Kidney epithelial cell (primary cell): ENCODE results near the gene PHLDA3. TPM values are rescaled to one million over a fixed set of nuclear protein-coding genes. Genes with fewer than 3 reads are reported as not detected.

Experiments used
- DNase-seq: peaks from one replicate; pipeline ENCODE4 v3.0.0-alpha.2; 2010; ENCODE audit warnings: low read depth
- H3K27me3 ChIP-seq: 2 replicates; pipeline ENCODE4 v1.6.0; 2011; ENCODE audit warnings: low read length; ENCODE audit not compliant: control insufficient read depth, insufficient read depth
- H3K36me3 ChIP-seq: 2 replicates; pipeline ENCODE4 v1.5.1; 2011; ENCODE audit warnings: low read length; ENCODE audit not compliant: control insufficient read depth, insufficient read depth
- H3K4me3 ChIP-seq: 2 replicates; pipeline ENCODE4 v1.5.1; 2011; ENCODE audit warnings: low read depth, mild to moderate bottlenecking, control low read depth, low read length
- CTCF ChIP-seq: IDR thresholded peaks from 2 replicates; pipeline ENCODE4 v1.5.1; 2011; ENCODE audit warnings: mild to moderate bottlenecking, moderate library complexity, low read length, control low read depth, inconsistent platforms; ENCODE audit not compliant: insufficient read depth, poor library complexity, severe bottlenecking
- total RNA-seq: library from RNA; depleted of rRNA; stranded (reverse); fragments of >200 nt; gene quantifications from 2 replicates; pipeline ENCODE4 v1.2.3, GENCODE V29; 2015

The PHLDA3 gene
- total RNA-seq, 1 donor from 2014 or later: 130 TPM

GRCh38 chr1:201506092-201506491 is 37.1 kb upstream of the PHLDA3 start:
- TF ChIP-seq CTCF: no peak
- H3K36me3 ChIP-seq: no peaks in the 10 kb centered on the region
- no peaks in the 10 kb centered on the region for H3K27me3 ChIP-seq
- peak overlapping the region; percentile 66 for H3K4me3 ChIP-seq
- no peak for DNase-seq

GRCh38 chr1:201505503-201505890 is 36.5 kb upstream of the PHLDA3 start:
- DNase-seq: no peak
- H3K27me3 ChIP-seq: no peaks in the 10 kb centered on the region
- no peaks in the 10 kb centered on the region for H3K36me3 ChIP-seq
- TF ChIP-seq CTCF: no peak
- peak overlapping the region; percentile 66 for H3K4me3 ChIP-seq

GRCh38 chr1:201504799-201505502 is 36.0 kb upstream of the PHLDA3 start:
- TF ChIP-seq CTCF: no peak
- DNase-seq: no peak
- Histone ChIP-seq H3K27me3 (no peaks in the 10 kb centered on the region), H3K36me3 (no peaks in the 10 kb centered on the region), H3K4me3 (no peak overlapping the region)

GRCh38 chr1:201504179-201504631 is 35.2 kb upstream of the PHLDA3 start:
- TF ChIP-seq CTCF: no peak
- H3K36me3 ChIP-seq: no peaks in the 10 kb centered on the region
- no peak overlapping the region for H3K4me3 ChIP-seq
- DNase-seq: no peak
- H3K27me3 ChIP-seq: no peaks in the 10 kb centered on the region

GRCh38 chr1:201503397-201504176 is 34.6 kb upstream of the PHLDA3 start:
- TF ChIP-seq CTCF: no peak
- Histone ChIP-seq H3K36me3 (no peaks in the 10 kb centered on the region), H3K4me3 (no peak overlapping the region), H3K27me3 (no peaks in the 10 kb centered on the region)
- DNase-seq: peak; percentile 96
